Keratinocyte (primary cell): ENCODE measurements around the gene APPL2.

Source experiments
- EZH2 ChIP-seq: IDR thresholded peaks from one replicate; pipeline ENCODE4 v1.6.1; 2012; ENCODE audit warnings: inconsistent platforms, mild to moderate bottlenecking, low read length, moderate library complexity
- TF ChIP-seq, protein P1 (sequence below), 3 experiments: IDR thresholded peaks in 1 of 3; conservative IDR thresholded peaks in 1 of 3; optimal IDR thresholded peaks in 1 of 3; 2 replicates in 2 of 3; 3 replicates in 1 of 3; pipeline versions ENCODE3 to v1.5.1; 2011; ENCODE audit warnings: low read length in 3 of 3, mild to moderate bottlenecking in 3 of 3, moderate library complexity in 2 of 3, control low read depth in 1 of 3, inconsistent platforms in 1 of 3; ENCODE audit not compliant: insufficient read depth in 2 of 3; ENCODE audit errors: extremely low read depth in 1 of 3

DNA sequence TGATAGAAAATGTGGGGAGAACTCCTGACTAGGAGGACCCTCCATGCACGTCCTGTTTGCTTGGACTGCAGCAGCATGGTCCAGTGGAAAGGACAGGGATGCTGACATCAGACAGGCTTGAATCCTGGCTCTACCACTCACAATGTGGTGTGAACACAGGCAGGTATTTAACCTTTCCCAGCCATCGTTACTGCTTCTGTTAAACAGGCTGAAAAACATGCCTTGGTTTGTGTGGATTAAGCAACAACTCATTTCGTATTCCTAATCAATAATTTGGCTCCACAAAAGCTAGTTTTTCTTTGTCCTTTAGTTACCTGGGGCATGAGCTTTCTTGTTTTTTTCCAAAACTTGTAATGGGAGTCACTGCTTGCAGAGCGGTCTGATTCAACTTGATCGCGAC is 41.0 kb downstream of the APPL2 start:
- TF ChIP-seq EZH2, result no peak
- TF ChIP-seq, protein P1, sequence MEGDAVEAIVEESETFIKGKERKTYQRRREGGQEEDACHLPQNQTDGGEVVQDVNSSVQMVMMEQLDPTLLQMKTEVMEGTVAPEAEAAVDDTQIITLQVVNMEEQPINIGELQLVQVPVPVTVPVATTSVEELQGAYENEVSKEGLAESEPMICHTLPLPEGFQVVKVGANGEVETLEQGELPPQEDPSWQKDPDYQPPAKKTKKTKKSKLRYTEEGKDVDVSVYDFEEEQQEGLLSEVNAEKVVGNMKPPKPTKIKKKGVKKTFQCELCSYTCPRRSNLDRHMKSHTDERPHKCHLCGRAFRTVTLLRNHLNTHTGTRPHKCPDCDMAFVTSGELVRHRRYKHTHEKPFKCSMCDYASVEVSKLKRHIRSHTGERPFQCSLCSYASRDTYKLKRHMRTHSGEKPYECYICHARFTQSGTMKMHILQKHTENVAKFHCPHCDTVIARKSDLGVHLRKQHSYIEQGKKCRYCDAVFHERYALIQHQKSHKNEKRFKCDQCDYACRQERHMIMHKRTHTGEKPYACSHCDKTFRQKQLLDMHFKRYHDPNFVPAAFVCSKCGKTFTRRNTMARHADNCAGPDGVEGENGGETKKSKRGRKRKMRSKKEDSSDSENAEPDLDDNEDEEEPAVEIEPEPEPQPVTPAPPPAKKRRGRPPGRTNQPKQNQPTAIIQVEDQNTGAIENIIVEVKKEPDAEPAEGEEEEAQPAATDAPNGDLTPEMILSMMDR (optimal IDR thresholded peaks at IDR 0.05 in 1 of 3, IDR thresholded peaks at IDR 0.05 in 1 of 3, conservative IDR thresholded peaks at IDR 0.05 in 1 of 3; ENCODE audit: extremely low read depth in 1 of 3, insufficient read depth in 2 of 3, low read length in 3 of 3), result no peak
